Measurements from ENCODE around the gene TTLL9. TPM values are rescaled to one million over a fixed set of nuclear protein-coding genes. Genes with fewer than 3 reads are reported as not detected.

TTLL9 gene
- total and polyA plus RNA-seq, 2 of the 13 experiments (the other 11 are each of a cell fraction or from before 2014, with no cell fraction given): not detected

GRCh38 chr20:31907046-31907445 is 36.6 kb downstream of the TTLL9 start:
- WGBS (ENCODE audit: low lambda C conversion rate): 45% methylated on average over 5 of the region's 5 CpGs

DNA sequence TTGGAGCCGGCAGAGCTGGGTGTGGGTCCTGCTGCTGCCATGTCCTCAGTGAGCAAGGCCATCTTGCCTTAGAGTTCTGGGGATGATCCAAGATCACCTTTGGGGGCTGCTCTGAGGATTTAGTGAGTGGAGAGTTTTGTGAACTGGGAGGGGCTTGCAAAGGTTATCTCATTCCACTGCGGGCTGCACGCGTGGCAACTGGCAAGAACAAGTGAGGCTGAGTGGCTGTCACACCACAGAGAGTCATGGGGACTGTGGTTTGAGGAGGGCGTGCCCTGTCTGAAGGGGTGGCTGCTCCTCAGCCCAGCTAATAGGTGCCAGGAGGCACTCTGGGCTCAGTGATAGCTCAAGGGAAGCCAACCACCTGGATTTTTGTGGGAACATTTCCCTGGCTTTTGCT is 37.6 kb downstream of the TTLL9 start:
- intact Hi-C loops (cut with micrococcal nuclease; ENCODE audit: unreplicated experiment): no loop called here
- ChIA-PET CTCF (ENCODE audit: low intra/inter-chr PET ratio, low total read pairs) (no interaction called here), POLR2A (no interaction called here)
- H3K27ac ChIP-seq (ENCODE audit: extremely low read length, insufficient read depth, low read length): no peak overlapping the region
- in situ Hi-C loops (cut with HindIII; ENCODE audit: extremely low pct_ligation_motif_present, low pct_unique_long_range_greater_than_20kb): no loop called here
- no TSS peak for BruUV-seq (replicated peaks)
- DNase-seq (ENCODE audit: low spot score): no peak
- peaks cover 0 to 30% of the 10 kb centered on the region in 2 experiments; a peak in 3 of 5 replicates for H3K27me3 ChIP-seq (ENCODE audit: control insufficient read depth in 1 of 2, insufficient read depth in 2 of 2, low read length in 2 of 2)
- ATAC-seq: no peak
- no peak for FAIRE-seq
- no peak overlapping the region for H2AFZ ChIP-seq (ENCODE audit: low read length)
- no peaks in the 10 kb centered on the region for H3K36me3 ChIP-seq (replicated peaks in 1 of 2; ENCODE audit: control insufficient read depth in 1 of 2, insufficient read depth in 2 of 2, low read length in 2 of 2)
- H3K9ac ChIP-seq (ENCODE audit: insufficient read depth, low read depth, low read length): no peak overlapping the region
- no peak for TF ChIP-seq ZNF337 (CRISPR knock-in tag; IDR thresholded peaks at IDR 0.05; ENCODE audit: borderline replicate concordance, low read depth)
- no peak for TF ChIP-seq KLF13 (CRISPR knock-in tag; IDR thresholded peaks at IDR 0.05)
- TF ChIP-seq, protein P1, sequence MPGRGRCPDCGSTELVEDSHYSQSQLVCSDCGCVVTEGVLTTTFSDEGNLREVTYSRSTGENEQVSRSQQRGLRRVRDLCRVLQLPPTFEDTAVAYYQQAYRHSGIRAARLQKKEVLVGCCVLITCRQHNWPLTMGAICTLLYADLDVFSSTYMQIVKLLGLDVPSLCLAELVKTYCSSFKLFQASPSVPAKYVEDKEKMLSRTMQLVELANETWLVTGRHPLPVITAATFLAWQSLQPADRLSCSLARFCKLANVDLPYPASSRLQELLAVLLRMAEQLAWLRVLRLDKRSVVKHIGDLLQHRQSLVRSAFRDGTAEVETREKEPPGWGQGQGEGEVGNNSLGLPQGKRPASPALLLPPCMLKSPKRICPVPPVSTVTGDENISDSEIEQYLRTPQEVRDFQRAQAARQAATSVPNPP (CRISPR knock-in tag; IDR thresholded peaks at IDR 0.05): no peak
- no peak for TF ChIP-seq ARNT2 (CRISPR knock-in tag; IDR thresholded peaks at IDR 0.05; ENCODE audit: low read depth)
- TF ChIP-seq, protein P2, sequence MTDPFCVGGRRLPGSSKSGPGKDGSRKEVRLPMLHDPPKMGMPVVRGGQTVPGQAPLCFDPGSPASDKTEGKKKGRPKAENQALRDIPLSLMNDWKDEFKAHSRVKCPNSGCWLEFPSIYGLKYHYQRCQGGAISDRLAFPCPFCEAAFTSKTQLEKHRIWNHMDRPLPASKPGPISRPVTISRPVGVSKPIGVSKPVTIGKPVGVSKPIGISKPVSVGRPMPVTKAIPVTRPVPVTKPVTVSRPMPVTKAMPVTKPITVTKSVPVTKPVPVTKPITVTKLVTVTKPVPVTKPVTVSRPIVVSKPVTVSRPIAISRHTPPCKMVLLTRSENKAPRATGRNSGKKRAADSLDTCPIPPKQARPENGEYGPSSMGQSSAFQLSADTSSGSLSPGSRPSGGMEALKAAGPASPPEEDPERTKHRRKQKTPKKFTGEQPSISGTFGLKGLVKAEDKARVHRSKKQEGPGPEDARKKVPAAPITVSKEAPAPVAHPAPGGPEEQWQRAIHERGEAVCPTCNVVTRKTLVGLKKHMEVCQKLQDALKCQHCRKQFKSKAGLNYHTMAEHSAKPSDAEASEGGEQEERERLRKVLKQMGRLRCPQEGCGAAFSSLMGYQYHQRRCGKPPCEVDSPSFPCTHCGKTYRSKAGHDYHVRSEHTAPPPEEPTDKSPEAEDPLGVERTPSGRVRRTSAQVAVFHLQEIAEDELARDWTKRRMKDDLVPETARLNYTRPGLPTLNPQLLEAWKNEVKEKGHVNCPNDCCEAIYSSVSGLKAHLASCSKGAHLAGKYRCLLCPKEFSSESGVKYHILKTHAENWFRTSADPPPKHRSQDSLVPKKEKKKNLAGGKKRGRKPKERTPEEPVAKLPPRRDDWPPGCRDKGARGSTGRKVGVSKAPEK (CRISPR knock-in tag; IDR thresholded peaks at IDR 0.05; ENCODE audit: borderline replicate concordance): no peak
- TF ChIP-seq ZNF652 (CRISPR knock-in tag; IDR thresholded peaks at IDR 0.05; ENCODE audit: borderline replicate concordance, low read depth): no peak
- TF ChIP-seq BRD4 (CRISPR knock-in tag; IDR thresholded peaks at IDR 0.05): no peak
- TF ChIP-seq MED1 (CRISPR knock-in tag; IDR thresholded peaks at IDR 0.05): no peak
- no peak for TF ChIP-seq ZBTB4 (CRISPR knock-in tag; IDR thresholded peaks at IDR 0.05; ENCODE audit: borderline replicate concordance)
- no peak for TF ChIP-seq ZSCAN30 (CRISPR knock-in tag; IDR thresholded peaks at IDR 0.05)
- no peaks in the 10 kb centered on the region for H3K4me1 ChIP-seq (ENCODE audit: insufficient read depth, low read length)
- no peak overlapping the region for H3K4me2 ChIP-seq (ENCODE audit: low read depth, low read length)
- no peak overlapping the region for H3K4me3 ChIP-seq (replicated peaks in 1 of 3; ENCODE audit: insufficient read depth in 1 of 3, low read depth in 2 of 3, low read length in 3 of 3)
- 6% methylated on average over 4 of the region's 5 CpGs for WGBS (ENCODE audit: low lambda C conversion rate)
- no peaks in the 10 kb centered on the region for H3K79me2 ChIP-seq (ENCODE audit: insufficient read depth, low read length)
- no peaks in the 10 kb centered on the region for H3K9me3 ChIP-seq (ENCODE audit: low read length)
- no peaks in the 10 kb centered on the region for H4K20me1 ChIP-seq (ENCODE audit: insufficient read depth, low read length)

More at GRCh38 chr20:31907046-31907445, 36.6 kb downstream of the TTLL9 start:
- POLR2A ChIA-PET: no interaction called here
- Histone ChIP-seq H3K4me3 (replicated peaks in 1 of 3; ENCODE audit: insufficient read depth in 1 of 3, low read depth in 2 of 3, low read length in 3 of 3) (no peak overlapping the region), H2AFZ (ENCODE audit: low read length) (no peak overlapping the region), H3K79me2 (ENCODE audit: insufficient read depth, low read length) (no peaks in the 10 kb centered on the region), H3K9me3 (ENCODE audit: low read length) (no peaks in the 10 kb centered on the region), H3K36me3 (replicated peaks in 1 of 2; ENCODE audit: control insufficient read depth in 1 of 2, insufficient read depth in 2 of 2, low read length in 2 of 2) (no peaks in the 10 kb centered on the region), H3K27ac (ENCODE audit: extremely low read length, insufficient read depth, low read length) (no peak overlapping the region), H3K4me1 (ENCODE audit: insufficient read depth, low read length) (no peaks in the 10 kb centered on the region), H3K9ac (ENCODE audit: insufficient read depth, low read depth, low read length) (no peak overlapping the region), H4K20me1 (ENCODE audit: insufficient read depth, low read length) (no peaks in the 10 kb centered on the region), H3K27me3 (ENCODE audit: control insufficient read depth in 1 of 2, insufficient read depth in 2 of 2, low read length in 2 of 2) (peaks cover 0 to 24% of the 10 kb centered on the region in 2 experiments; a peak in 3 of 5 replicates), H3K4me2 (ENCODE audit: low read depth, low read length) (no peak overlapping the region)
- no TSS peak for BruUV-seq (replicated peaks)
- DNase-seq (ENCODE audit: low spot score): no peak
- FAIRE-seq: no peak
- intact Hi-C loops (cut with micrococcal nuclease; ENCODE audit: unreplicated experiment) (no loop called here), in situ Hi-C loops (cut with HindIII; ENCODE audit: extremely low pct_ligation_motif_present, low pct_unique_long_range_greater_than_20kb) (no loop called here)
- CTCF ChIA-PET (ENCODE audit: low intra/inter-chr PET ratio, low total read pairs): no interaction called here
- TF ChIP-seq ZNF629 (CRISPR knock-in tag; conservative IDR thresholded peaks at IDR 0.05): peak; percentile 86
- no peak for TF ChIP-seq ZNF251 (CRISPR knock-in tag; IDR thresholded peaks at IDR 0.05)
- no peak for ATAC-seq

All from HepG2 (cell line).